Stimulated activated CD4-positive, alpha-beta T cell treated with anti-CD3 and anti-CD28 coated beads, Interleukin-4, amount 100 ng/mL, for 4 hours (primary cell): ENCODE results near the gene FLT3.
"Not testable (repeated sequence)": the region's sequence is repeated elsewhere in the genome, so short reads cannot be mapped to it uniquely, and the experiment has no call there.

ENCODE experiments used
- DNase-seq, 2 experiments: peaks; one replicate each; pipeline ENCODE4 v3.0.0-alpha.2; 2020

Gene FLT3

GRCh38 chr13:28099396-28100149 lies 803 bp downstream of the FLT3 start:
- DNase-seq = no peak

GRCh38 chr13:28097503-28097902 lies 2.9 kb downstream of the FLT3 start:
- DNase-seq = no peak

GRCh38 chr13:28094306-28094705 lies 6.1 kb downstream of the FLT3 start:
- no peak for DNase-seq

GRCh38 chr13:28093881-28094280 lies 6.5 kb downstream of the FLT3 start:
- no peak for DNase-seq

- no peak for DNase-seq
Measured at GRCh38 chr13:28092431-28092830, 7.9 kb downstream of the FLT3 start.

- DNase-seq = no peak
Measured at GRCh38 chr13:28089065-28089464, 11.3 kb downstream of the FLT3 start.

- not testable (repeated sequence) for DNase-seq
Measured at GRCh38 chr13:28077820-28078219, 22.6 kb downstream of the FLT3 start.

- DNase-seq = no peak
Measured at GRCh38 chr13:28077231-28077630, 23.1 kb downstream of the FLT3 start.

GRCh38 chr13:28071424-28071823 lies 29.0 kb downstream of the FLT3 start:
- DNase-seq = no peak

GRCh38 chr13:28067491-28067890 lies 32.9 kb downstream of the FLT3 start:
- no peak for DNase-seq

- peak; percentile 21 to 30 for DNase-seq
Measured at GRCh38 chr13:28058866-28059613, 41.3 kb downstream of the FLT3 start.

GRCh38 chr13:28056970-28057712 lies 43.2 kb downstream of the FLT3 start:
- DNase-seq = no peak

- no peak for DNase-seq
Measured at GRCh38 chr13:28056426-28056825, 44.0 kb downstream of the FLT3 start.

GRCh38 chr13:28055357-28055756 lies 45.0 kb downstream of the FLT3 start:
- DNase-seq = no peak

- DNase-seq = no peak
Measured at GRCh38 chr13:28052945-28053344, 47.4 kb downstream of the FLT3 start.

GRCh38 chr13:28049880-28050875 lies 50.2 kb downstream of the FLT3 start:
- DNase-seq = no peak

- DNase-seq = no peak
Measured at GRCh38 chr13:28049215-28049614, 51.2 kb downstream of the FLT3 start.

- no peak for DNase-seq
Measured at GRCh38 chr13:28048768-28049167, 51.6 kb downstream of the FLT3 start.

GRCh38 chr13:28047757-28048388 lies 52.5 kb downstream of the FLT3 start:
- DNase-seq = no peak

- no peak for DNase-seq
Measured at GRCh38 chr13:28046981-28047380, 53.4 kb downstream of the FLT3 start.

GRCh38 chr13:28045861-28046260 lies 54.5 kb downstream of the FLT3 start:
- DNase-seq = no peak

GRCh38 chr13:28044608-28045007 lies 55.8 kb downstream of the FLT3 start:
- DNase-seq = no peak
